K562 (cell line): ENCODE results near the gene HIVEP1. TPM values are rescaled to one million over a fixed set of nuclear protein-coding genes. Genes with fewer than 3 reads are reported as not detected.

Experiments
- JUND ChIP-seq, 2 experiments: IDR thresholded peaks; 2 replicates in 1 of 2; 3 replicates in 1 of 2; pipeline ENCODE4 v1.6.1; 2011; ENCODE audit warnings: borderline replicate concordance in 2 of 2, low read depth in 2 of 2, low read length in 2 of 2, improper control_type of control experiment in 1 of 2, missing biosample characterization in 1 of 2, missing genetic modification characterization in 1 of 2, missing genetic modification reagents in 1 of 2
- MBD2 ChIP-seq: sonication (generic); IDR thresholded peaks from 2 replicates; pipeline ENCODE4 v1.6.1; 2016; ENCODE audit warnings: low read depth, borderline replicate concordance
- MCM3 ChIP-seq: fragments of 450-650 bp; IDR thresholded peaks from 2 replicates; pipeline ENCODE4 v1.6.1; 2016
- NEUROD1 ChIP-seq: fragments of 150-350 bp; IDR thresholded peaks from 2 replicates; pipeline ENCODE4 v1.6.1; 2014; ENCODE audit warnings: borderline replicate concordance, low read length, low read depth; ENCODE audit not compliant: partially characterized antibody
- PYGO2 ChIP-seq: fragments of 450-650 bp; IDR thresholded peaks from 2 replicates; pipeline ENCODE4 v1.6.1; 2016; ENCODE audit warnings: mild to moderate bottlenecking, missing genetic modification characterization, moderate library complexity, missing compliant biosample characterization
- RNF2 ChIP-seq: sonication (generic); IDR thresholded peaks from 2 replicates; pipeline ENCODE4 v1.6.1; 2016
- SETDB1 ChIP-seq: IDR thresholded peaks from one replicate; pipeline ENCODE4 v1.6.1; 2012; ENCODE audit warnings: low read length, control low read depth, inconsistent platforms
- WHSC1 ChIP-seq: IDR thresholded peaks from one replicate; pipeline ENCODE4 v1.6.1; 2012; ENCODE audit warnings: low read length, control low read depth, inconsistent platforms
- ZKSCAN3 ChIP-seq: fragments of 250-450 bp; sonication (Bioruptor Pico); IDR thresholded peaks from 2 replicates; pipeline ENCODE4 v1.4.0; 2020
- ZNF12 ChIP-seq: sonication (generic); formaldehyde crosslinking; IDR thresholded peaks from 2 replicates; pipeline ENCODE4 v1.4.0; 2020; ENCODE audit warnings: mild to moderate bottlenecking, missing genetic modification reagents
- ZNF197 ChIP-seq: fragments of 200-800 bp; sonication (Bioruptor generic); IDR thresholded peaks from 2 replicates; pipeline ENCODE4 v1.6.1; 2016; ENCODE audit warnings: low read depth, missing genetic modification characterization, missing compliant biosample characterization
- polyA plus RNA-seq, 8 experiments: library from polyadenylated mRNA; depleted of rRNA in 4 of 8; stranded (reverse) in 5 of 8; unstranded in 3 of 8; fragments of >200 nt; fragmentation: Nextera tagmentation in 2 of 8; fragmentation: Illumina TruSeq in 1 of 8; extraction: Ambion mirVana in 2 of 8; extraction: Trizol in 1 of 8; gene quantifications; 2 replicates each; pipeline versions ENCODE4 v1.2.1 to v1.2.3, GENCODE V29; 2011 to 2014; ENCODE audit warnings: inconsistent platforms in 1 of 8, missing spikeins in 1 of 8
- total RNA-seq, 7 experiments: library from RNA; depleted of rRNA in 6 of 7; stranded (reverse); fragments of >200 nt in 6 of 7; fragmentation: Illumina TruSeq in 2 of 7; extraction: Trizol in 2 of 7; gene quantifications; 2 replicates each; pipeline versions ENCODE4 v1.2.1 to v1.2.3, GENCODE V29; 2011 to 2021; ENCODE audit warnings: low replicate concordance in 1 of 7
- TF ChIP-seq, protein P1 (sequence below), 3 experiments: fragments of 200-800 bp in 1 of 3; fragments of 250-450 bp in 1 of 3; fragments of 450-650 bp in 1 of 3; sonication (Bioruptor Pico) in 1 of 3; sonication (Bioruptor generic) in 1 of 3; formaldehyde crosslinking in 1 of 3; IDR thresholded peaks; 2 replicates each; pipeline versions ENCODE4 v1.6.1 to v1.8.0; 2016 to 2022; ENCODE audit warnings: mild to moderate bottlenecking in 2 of 3, missing genetic modification characterization in 2 of 3, missing compliant biosample characterization in 1 of 3, moderate library complexity in 1 of 3
- TF ChIP-seq, protein P2 (sequence below): sonication (generic); formaldehyde crosslinking; IDR thresholded peaks from 2 replicates; pipeline ENCODE4 v1.8.0; 2022; ENCODE audit warnings: mild to moderate bottlenecking, missing genetic modification reagents
- TF ChIP-seq, protein P3 (sequence below): fragments of 250-450 bp; sonication (Bioruptor Pico); IDR thresholded peaks from 2 replicates; pipeline ENCODE4 v1.4.0; 2020; ENCODE audit warnings: borderline replicate concordance

The HIVEP1 gene
- total and polyA plus RNA-seq, 9 of the 15 experiments (the other 6 are each of a cell fraction or from before 2014, with no cell fraction given) = 6.0 to 33.3 (median 21.7) TPM

DNA sequence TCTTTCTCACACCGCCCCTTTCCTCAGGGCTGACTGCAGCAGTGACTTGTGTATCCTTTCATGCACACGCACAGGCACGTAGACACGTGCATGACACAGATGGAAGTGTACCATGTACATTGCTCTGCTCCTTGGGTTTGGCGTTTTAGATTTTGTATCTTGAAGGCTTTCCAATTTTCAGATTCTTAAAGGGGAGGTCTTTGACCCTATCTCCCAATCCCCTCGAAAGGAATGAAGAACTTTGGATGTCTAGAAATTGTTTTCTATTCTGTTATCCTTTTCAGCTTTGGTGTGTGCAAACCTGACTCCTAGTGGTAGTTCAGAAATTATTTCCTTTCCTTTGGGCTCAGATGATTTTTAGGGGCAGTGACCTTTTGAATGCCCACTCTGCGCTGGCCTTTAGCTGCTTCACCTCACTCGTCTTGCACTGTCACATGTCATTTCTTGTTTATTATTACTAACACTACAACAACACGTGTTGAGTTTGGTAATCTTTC, 63.0 kb downstream of the HIVEP1 start (continued):
- no peak for TF ChIP-seq NEUROD1
- TF ChIP-seq ZKSCAN3 (CRISPR knock-in tag) = no peak
- TF ChIP-seq WHSC1 = no peak
- TF ChIP-seq SETDB1 = no peak
- TF ChIP-seq MCM3 = no peak
- no peak for TF ChIP-seq ZNF12 (CRISPR knock-in tag)
- TF ChIP-seq MBD2 = no peak
- TF ChIP-seq RNF2 = no peak
- no peak for TF ChIP-seq PYGO2 (tag)
- TF ChIP-seq, protein P1, sequence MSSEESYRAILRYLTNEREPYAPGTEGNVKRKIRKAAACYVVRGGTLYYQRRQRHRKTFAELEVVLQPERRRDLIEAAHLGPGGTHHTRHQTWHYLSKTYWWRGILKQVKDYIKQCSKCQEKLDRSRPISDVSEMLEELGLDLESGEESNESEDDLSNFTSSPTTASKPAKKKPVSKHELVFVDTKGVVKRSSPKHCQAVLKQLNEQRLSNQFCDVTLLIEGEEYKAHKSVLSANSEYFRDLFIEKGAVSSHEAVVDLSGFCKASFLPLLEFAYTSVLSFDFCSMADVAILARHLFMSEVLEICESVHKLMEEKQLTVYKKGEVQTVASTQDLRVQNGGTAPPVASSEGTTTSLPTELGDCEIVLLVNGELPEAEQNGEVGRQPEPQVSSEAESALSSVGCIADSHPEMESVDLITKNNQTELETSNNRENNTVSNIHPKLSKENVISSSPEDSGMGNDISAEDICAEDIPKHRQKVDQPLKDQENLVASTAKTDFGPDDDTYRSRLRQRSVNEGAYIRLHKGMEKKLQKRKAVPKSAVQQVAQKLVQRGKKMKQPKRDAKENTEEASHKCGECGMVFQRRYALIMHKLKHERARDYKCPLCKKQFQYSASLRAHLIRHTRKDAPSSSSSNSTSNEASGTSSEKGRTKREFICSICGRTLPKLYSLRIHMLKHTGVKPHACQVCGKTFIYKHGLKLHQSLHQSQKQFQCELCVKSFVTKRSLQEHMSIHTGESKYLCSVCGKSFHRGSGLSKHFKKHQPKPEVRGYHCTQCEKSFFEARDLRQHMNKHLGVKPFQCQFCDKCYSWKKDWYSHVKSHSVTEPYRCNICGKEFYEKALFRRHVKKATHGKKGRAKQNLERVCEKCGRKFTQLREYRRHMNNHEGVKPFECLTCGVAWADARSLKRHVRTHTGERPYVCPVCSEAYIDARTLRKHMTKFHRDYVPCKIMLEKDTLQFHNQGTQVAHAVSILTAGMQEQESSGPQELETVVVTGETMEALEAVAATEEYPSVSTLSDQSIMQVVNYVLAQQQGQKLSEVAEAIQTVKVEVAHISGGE (CRISPR knock-in tag; IDR thresholded peaks at IDR 0.05) = no peak
- TF ChIP-seq, protein P2, sequence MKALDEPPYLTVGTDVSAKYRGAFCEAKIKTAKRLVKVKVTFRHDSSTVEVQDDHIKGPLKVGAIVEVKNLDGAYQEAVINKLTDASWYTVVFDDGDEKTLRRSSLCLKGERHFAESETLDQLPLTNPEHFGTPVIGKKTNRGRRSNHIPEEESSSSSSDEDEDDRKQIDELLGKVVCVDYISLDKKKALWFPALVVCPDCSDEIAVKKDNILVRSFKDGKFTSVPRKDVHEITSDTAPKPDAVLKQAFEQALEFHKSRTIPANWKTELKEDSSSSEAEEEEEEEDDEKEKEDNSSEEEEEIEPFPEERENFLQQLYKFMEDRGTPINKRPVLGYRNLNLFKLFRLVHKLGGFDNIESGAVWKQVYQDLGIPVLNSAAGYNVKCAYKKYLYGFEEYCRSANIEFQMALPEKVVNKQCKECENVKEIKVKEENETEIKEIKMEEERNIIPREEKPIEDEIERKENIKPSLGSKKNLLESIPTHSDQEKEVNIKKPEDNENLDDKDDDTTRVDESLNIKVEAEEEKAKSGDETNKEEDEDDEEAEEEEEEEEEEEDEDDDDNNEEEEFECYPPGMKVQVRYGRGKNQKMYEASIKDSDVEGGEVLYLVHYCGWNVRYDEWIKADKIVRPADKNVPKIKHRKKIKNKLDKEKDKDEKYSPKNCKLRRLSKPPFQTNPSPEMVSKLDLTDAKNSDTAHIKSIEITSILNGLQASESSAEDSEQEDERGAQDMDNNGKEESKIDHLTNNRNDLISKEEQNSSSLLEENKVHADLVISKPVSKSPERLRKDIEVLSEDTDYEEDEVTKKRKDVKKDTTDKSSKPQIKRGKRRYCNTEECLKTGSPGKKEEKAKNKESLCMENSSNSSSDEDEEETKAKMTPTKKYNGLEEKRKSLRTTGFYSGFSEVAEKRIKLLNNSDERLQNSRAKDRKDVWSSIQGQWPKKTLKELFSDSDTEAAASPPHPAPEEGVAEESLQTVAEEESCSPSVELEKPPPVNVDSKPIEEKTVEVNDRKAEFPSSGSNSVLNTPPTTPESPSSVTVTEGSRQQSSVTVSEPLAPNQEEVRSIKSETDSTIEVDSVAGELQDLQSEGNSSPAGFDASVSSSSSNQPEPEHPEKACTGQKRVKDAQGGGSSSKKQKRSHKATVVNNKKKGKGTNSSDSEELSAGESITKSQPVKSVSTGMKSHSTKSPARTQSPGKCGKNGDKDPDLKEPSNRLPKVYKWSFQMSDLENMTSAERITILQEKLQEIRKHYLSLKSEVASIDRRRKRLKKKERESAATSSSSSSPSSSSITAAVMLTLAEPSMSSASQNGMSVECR = no peak
- TF ChIP-seq ZNF197 = no peak
- TF ChIP-seq, protein P3, sequence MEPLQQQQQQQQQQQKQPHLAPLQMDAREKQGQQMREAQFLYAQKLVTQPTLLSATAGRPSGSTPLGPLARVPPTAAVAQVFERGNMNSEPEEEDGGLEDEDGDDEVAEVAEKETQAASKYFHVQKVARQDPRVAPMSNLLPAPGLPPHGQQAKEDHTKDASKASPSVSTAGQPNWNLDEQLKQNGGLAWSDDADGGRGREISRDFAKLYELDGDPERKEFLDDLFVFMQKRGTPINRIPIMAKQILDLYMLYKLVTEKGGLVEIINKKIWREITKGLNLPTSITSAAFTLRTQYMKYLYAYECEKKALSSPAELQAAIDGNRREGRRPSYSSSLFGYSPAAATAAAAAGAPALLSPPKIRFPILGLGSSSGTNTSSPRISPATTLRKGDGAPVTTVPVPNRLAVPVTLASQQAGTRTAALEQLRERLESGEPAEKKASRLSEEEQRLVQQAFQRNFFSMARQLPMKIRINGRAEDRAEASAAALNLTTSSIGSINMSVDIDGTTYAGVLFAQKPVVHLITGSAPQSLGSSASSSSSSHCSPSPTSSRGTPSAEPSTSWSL (CRISPR knock-in tag) = no peak
- peak; percentile 27; the same call in 1 of the 2 replicates for TF ChIP-seq JUND (IDR thresholded peaks at IDR 0.05; ENCODE audit: borderline replicate concordance, low read depth, low read length)
- TF ChIP-seq JUND (tag; IDR thresholded peaks at IDR 0.05; ENCODE audit: borderline replicate concordance, low read depth, low read length) = no peak
